A549 treated with AZD9567 at 1 μM for 4 hours (cell line): Measurements from ENCODE around the gene RBM43. TPM values are rescaled to one million over a fixed set of nuclear protein-coding genes. Genes with fewer than 3 reads are reported as not detected.

Experiments
- total RNA-seq: library from RNA; stranded (reverse); fragments of 200-300 nt; extraction: Qiagen RNA extraction; gene quantifications from 5 replicates; pipeline ENCODE4 v1.2.3, GENCODE V29; 2022; ENCODE audit not compliant: insufficient read depth

RBM43 gene
- 2.1 to 3.8 TPM (median 3.0 TPM) in 5 replicates for total RNA-seq

GRCh38 chr2:151261231-151261976 is at the start of gene RBM43:
RBM43 (minus strand) TSS chr2:151261863; CDS start chr2:151261727, 136 bp downstream.

Other genes with a start within 250 kb of the RBM43 start
- gene NMI, start 27.8 kb upstream of the RBM43 start, total RNA-seq, result 10.8 to 14.9 TPM (median 11.1 TPM) in 5 replicates
- gene TNFAIP6, start 95.7 kb upstream of the RBM43 start, total RNA-seq, result 0.70 to 1.0 TPM (median 0.83 TPM) in 4 of 5 replicates, not detected in the other
- gene RIF1, start 148.0 kb upstream of the RBM43 start, total RNA-seq, result 14.9 to 23.5 TPM (median 18.9 TPM) in 5 replicates